Kidney (tissue), 14 donors: Measurements from ENCODE around the gene MKNK2. TPM values are rescaled to one million over a fixed set of nuclear protein-coding genes. Genes with fewer than 3 reads are reported as not detected.

Experiments used
- DNase-seq, 5 donors: peaks; one replicate each; pipeline ENCODE4 v3.0.0-alpha.2; 2013 to 2020
- FAIRE-seq: peaks from 2 replicates; lab custom pipeline; 2012; peaks lifted over from hg19 to GRCh38; lab: Jason Lieb, UNC
- H3K27ac ChIP-seq, 2 donors: one replicate each; pipeline ENCODE4 v1.7.0; 2013; ENCODE audit warnings: low read depth in 2 of 2, low read length in 2 of 2, inconsistent platforms in 1 of 2
- H3K27me3 ChIP-seq: one replicate; pipeline ENCODE4 v1.7.1; 2013; ENCODE audit warnings: low read length, inconsistent platforms; ENCODE audit not compliant: control insufficient read depth, insufficient read depth
- H3K36me3 ChIP-seq, 3 donors: one replicate each; pipeline versions ENCODE4 v1.7.0 to v1.7.1; 2013; ENCODE audit warnings: low read length in 3 of 3, control low read depth in 1 of 3, inconsistent platforms in 1 of 3; ENCODE audit not compliant: insufficient read depth in 3 of 3, control insufficient read depth in 2 of 3
- H3K4me1 ChIP-seq, 3 donors: one replicate each; pipeline versions ENCODE4 v1.7.0 to v1.7.1; 2013; ENCODE audit warnings: low read length in 3 of 3, inconsistent platforms in 1 of 3, low read depth in 1 of 3; ENCODE audit not compliant: control insufficient read depth in 2 of 3, insufficient read depth in 2 of 3
- H3K4me3 ChIP-seq, 3 donors: one replicate each; pipeline versions ENCODE4 v1.7.0 to v1.8.1; 2013; ENCODE audit warnings: low read length in 3 of 3, control low read depth in 1 of 3, inconsistent platforms in 1 of 3
- H3K9ac ChIP-seq, 3 donors: one replicate each; pipeline versions ENCODE4 v1.7.0 to v1.7.1; 2013; ENCODE audit warnings: low read length in 3 of 3, control low read depth in 1 of 3, inconsistent platforms in 1 of 3
- H3K9me3 ChIP-seq, 3 donors: one replicate each; pipeline versions ENCODE4 v1.7.0 to v1.7.1; 2013; ENCODE audit warnings: low read length in 3 of 3, control low read depth in 1 of 3, inconsistent platforms in 1 of 3; ENCODE audit not compliant: control insufficient read depth in 2 of 3, insufficient read depth in 1 of 3
- CTCF ChIP-seq: IDR thresholded peaks from 3 replicates; pipeline ENCODE4 v1.5.1; 2012; ENCODE audit warnings: mild to moderate bottlenecking, moderate library complexity, borderline replicate concordance; ENCODE audit not compliant: insufficient read depth; ENCODE audit errors: extremely low read depth
- intact Hi-C: fragments of 100-400 bp; cut with DNase I; formaldehyde crosslinking; loops from one replicate; pipeline ENCODE4 v1.11.1; 2022
- polyA plus RNA-seq: library from polyadenylated mRNA; stranded (reverse); fragments of 350-450 nt; fragmentation: Illumina TruSeq; extraction: RNeasy Lipid Tissue Mini Kit (QIAGEN cat#74804); gene quantifications from one replicate; pipeline ENCODE4 v1.2.3, GENCODE V29; 2014; ENCODE audit warnings: low read depth, low replicate concordance; ENCODE audit not compliant: insufficient read depth
- total RNA-seq: library from RNA; stranded (reverse); fragmentation: NEBNext Ultra II Directional; extraction: Animal tissue kit (Norgen Biotek cat#: 25700); gene quantifications from one replicate; pipeline ENCODE4 v1.2.1, GENCODE V29; 2021
- donor health status: control.
- donor health status: control.
- donor health status: control.
- donor health status: control.
- donor health status: control.
- donor health status: DM: yes; HTN: yes; CAD: no.
- donor health status: Normal renal cell carcinoma (clear cell type).

The MKNK2 gene
- total and polyA plus RNA-seq, 2 donors from 2014 or later, result 67.2 to 190 TPM

GRCh38 chr19:2060884-2061494 lies 9.9 kb upstream of the MKNK2 start:
- FAIRE-seq (no peak), DNase-seq (peak in 2 of 5 donors; percentile 87 to 94)
- no peaks in the 10 kb centered on the region for H3K27me3 ChIP-seq
- peak overlapping the region; percentile 97 to 99 for H3K27ac ChIP-seq
- no peaks in the 10 kb centered on the region for H3K9me3 ChIP-seq
- H3K9ac ChIP-seq, result peak overlapping the region; percentile 14 to 63 (median 26)
- H3K36me3 ChIP-seq, result no peaks in the 10 kb centered on the region
- peaks cover 0 to 39% (median 17%) of the 10 kb centered on the region in 3 donors for H3K4me1 ChIP-seq
- intact Hi-C loops, result no loop called here
- TF ChIP-seq CTCF, result no peak
- H3K4me3 ChIP-seq, result peak overlapping the region; percentile 13 to 50 (median 44)

- H3K4me3 ChIP-seq, result peak overlapping the region in 1 of 3 donors; percentile 28
- FAIRE-seq, result no peak
- H3K4me1 ChIP-seq, result peaks cover 0 to 43% (median 20%) of the 10 kb centered on the region in 3 donors
Observed at GRCh38 chr19:2059422-2060201, 8.6 kb upstream of the MKNK2 start.

GRCh38 chr19:2058570-2059421 lies 7.8 kb upstream of the MKNK2 start:
- peaks cover 0 to 43% (median 20%) of the 10 kb centered on the region in 3 donors for H3K4me1 ChIP-seq
- TF ChIP-seq CTCF, result no peak
- H3K27me3 ChIP-seq, result no peaks in the 10 kb centered on the region
- H3K36me3 ChIP-seq, result no peaks in the 10 kb centered on the region
- no peaks in the 10 kb centered on the region for H3K9me3 ChIP-seq
- H3K27ac ChIP-seq, result peak overlapping the region; percentile 97 to 99
- no peak for FAIRE-seq
- peak overlapping the region in 1 of 3 donors; percentile 28 for H3K4me3 ChIP-seq
- peak in 1 of 5 donors; percentile 45 for DNase-seq
- intact Hi-C loops, result no loop called here
- H3K9ac ChIP-seq, result peak overlapping the region in 1 of 3 donors; percentile 63

More at GRCh38 chr19:2059422-2060201, 8.6 kb upstream of the MKNK2 start:
- Histone ChIP-seq H3K27me3 (no peaks in the 10 kb centered on the region), H3K27ac (peak overlapping the region; percentile 97 to 99), H3K9ac (peak overlapping the region in 2 of 3 donors; percentile 8 to 63), H3K9me3 (no peaks in the 10 kb centered on the region), H3K36me3 (no peaks in the 10 kb centered on the region)
- no peak for TF ChIP-seq CTCF
- peak; percentile 75 to 96 (median 85) for DNase-seq
- intact Hi-C loops, result no loop called here
